T-helper 2 cell treated with Interferon-gamma antibody and Interleukin-4, amounts not matched to agents 5 μg/mL and 100 μg/mL, for 36 hours (primary cell): ENCODE measurements around the gene GRID1.
A peak's percentile ranks its signal among the peaks of the same experiment; 100 is the strongest.
"Not testable (repeated sequence)": the region's sequence is repeated elsewhere in the genome, so short reads cannot be mapped to it uniquely, and the experiment has no call there.

Experiments used
- DNase-seq: peaks from one replicate; pipeline ENCODE4 v3.0.0; 2021; ENCODE audit warnings: low spot score
- H3K27ac Mint-ChIP-seq: one replicate; pipeline ENCODE4 v1.8.0; 2021; ENCODE audit warnings: mild to moderate bottlenecking, mixed read lengths
- H3K27me3 Mint-ChIP-seq: one replicate; pipeline ENCODE4 v1.8.0; 2021; ENCODE audit warnings: low read depth, mixed read lengths
- H3K36me3 Mint-ChIP-seq: one replicate; pipeline ENCODE4 v1.8.0; 2021; ENCODE audit warnings: low read depth, mixed read lengths
- H3K4me1 Mint-ChIP-seq: one replicate; pipeline ENCODE4 v1.8.0; 2021; ENCODE audit warnings: low read depth, mixed read lengths
- H3K4me3 Mint-ChIP-seq: one replicate; pipeline ENCODE4 v1.8.0; 2022; ENCODE audit warnings: mild to moderate bottlenecking, moderate library complexity, mixed read lengths
- H3K9me3 Mint-ChIP-seq: one replicate; pipeline ENCODE4 v1.8.0; 2021; ENCODE audit warnings: mixed read lengths

Gene GRID1

DNA sequence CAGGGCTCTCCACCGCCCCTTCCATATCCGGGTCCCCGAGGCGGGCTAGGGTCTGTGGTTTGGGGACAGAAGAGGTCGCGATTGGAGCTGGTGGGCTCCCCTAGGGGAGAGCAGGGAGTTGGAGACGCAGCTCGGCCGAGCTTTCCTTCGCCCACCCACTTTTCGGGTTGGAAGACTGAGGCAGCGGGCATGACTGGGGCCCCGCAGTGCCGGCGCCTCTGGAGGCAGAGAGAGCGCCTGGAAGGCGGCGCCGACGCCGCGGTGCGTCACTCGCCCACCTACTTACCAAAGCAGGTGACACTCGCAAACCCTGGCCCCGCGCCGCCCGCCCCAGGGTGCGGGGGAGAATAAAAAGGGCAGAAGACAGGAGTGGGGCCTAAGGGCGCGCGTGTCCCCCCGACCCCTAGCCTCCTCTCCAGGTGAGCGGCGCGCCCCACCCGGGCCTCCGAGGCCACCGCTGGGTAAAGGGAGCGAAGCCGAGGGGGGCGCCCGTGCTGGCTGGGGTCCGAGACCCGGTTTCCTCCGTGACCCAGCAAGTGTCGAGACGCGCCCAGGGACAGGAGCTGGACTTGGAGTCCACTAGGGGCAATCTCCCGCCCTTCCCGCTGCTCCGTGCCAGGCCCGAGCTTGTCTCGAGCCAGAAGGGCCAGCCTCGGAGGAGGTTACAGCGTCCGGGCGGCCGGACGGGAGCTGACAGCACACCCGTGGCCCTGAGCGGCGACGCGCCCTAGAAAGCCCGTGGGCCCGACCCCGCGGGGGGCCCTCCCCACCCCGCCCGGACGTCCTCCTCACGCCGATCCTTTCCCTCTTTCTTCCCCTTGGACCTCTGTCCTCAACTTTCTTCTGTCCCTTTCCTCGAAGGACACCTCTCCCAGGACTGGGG, 34.4 kb upstream of the GRID1 start:
- DNase-seq, result peak; percentile 85
- H3K27me3 Mint-ChIP-seq, result peaks cover 19% of the 10 kb centered on the region
- peaks cover 16% of the 10 kb centered on the region for H3K4me1 Mint-ChIP-seq
- peak overlapping the region; percentile 89 for H3K4me3 Mint-ChIP-seq
- no peaks in the 10 kb centered on the region for H3K9me3 Mint-ChIP-seq
- peaks cover 2% of the 10 kb centered on the region for H3K36me3 Mint-ChIP-seq
- H3K27ac Mint-ChIP-seq, result peak overlapping the region; percentile 92

GRCh38 chr10:86399879-86400704, 33.5 kb upstream of the GRID1 start:
- Mint-ChIP-seq H3K4me3 (peak overlapping the region; percentile 89), H3K9me3 (no peaks in the 10 kb centered on the region), H3K27ac (peak overlapping the region; percentile 92), H3K36me3 (peaks cover 2% of the 10 kb centered on the region), H3K27me3 (peaks cover 20% of the 10 kb centered on the region), H3K4me1 (peaks cover 16% of the 10 kb centered on the region)
- peak; percentile 93 for DNase-seq

DNA sequence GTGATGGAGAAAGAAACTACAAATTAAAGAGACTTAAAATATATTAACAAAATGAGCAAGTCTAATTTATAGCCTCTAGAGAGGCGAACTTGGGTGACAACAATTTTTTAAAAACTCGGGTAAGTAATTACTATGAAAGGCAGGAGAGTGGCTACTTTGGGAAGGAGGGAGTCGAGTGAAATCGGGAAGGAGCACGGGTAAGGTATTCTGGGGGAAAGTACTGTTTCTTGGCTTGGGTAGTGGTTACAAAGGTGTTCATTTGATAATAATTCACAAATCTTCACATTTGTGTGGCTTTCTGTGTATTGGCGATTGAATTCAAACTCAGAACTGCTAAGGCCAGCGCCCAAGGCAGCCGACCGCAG, 32.9 kb upstream of the GRID1 start:
- peak overlapping the region; percentile 81 for H3K27ac Mint-ChIP-seq
- H3K4me1 Mint-ChIP-seq, result peaks cover 16% of the 10 kb centered on the region
- no peaks in the 10 kb centered on the region for H3K9me3 Mint-ChIP-seq
- no peak for DNase-seq
- H3K4me3 Mint-ChIP-seq, result peak overlapping the region; percentile 89
- peaks cover 21% of the 10 kb centered on the region for H3K27me3 Mint-ChIP-seq
- H3K36me3 Mint-ChIP-seq, result peaks cover 2% of the 10 kb centered on the region

- Mint-ChIP-seq H3K9me3 (no peaks in the 10 kb centered on the region), H3K27ac (no peak overlapping the region), H3K36me3 (no peaks in the 10 kb centered on the region), H3K27me3 (peaks cover 14% of the 10 kb centered on the region), H3K4me1 (peaks cover 5% of the 10 kb centered on the region), H3K4me3 (no peak overlapping the region)
- no peak for DNase-seq
Measured at GRCh38 chr10:86397120-86397519, 30.5 kb upstream of the GRID1 start.

DNA sequence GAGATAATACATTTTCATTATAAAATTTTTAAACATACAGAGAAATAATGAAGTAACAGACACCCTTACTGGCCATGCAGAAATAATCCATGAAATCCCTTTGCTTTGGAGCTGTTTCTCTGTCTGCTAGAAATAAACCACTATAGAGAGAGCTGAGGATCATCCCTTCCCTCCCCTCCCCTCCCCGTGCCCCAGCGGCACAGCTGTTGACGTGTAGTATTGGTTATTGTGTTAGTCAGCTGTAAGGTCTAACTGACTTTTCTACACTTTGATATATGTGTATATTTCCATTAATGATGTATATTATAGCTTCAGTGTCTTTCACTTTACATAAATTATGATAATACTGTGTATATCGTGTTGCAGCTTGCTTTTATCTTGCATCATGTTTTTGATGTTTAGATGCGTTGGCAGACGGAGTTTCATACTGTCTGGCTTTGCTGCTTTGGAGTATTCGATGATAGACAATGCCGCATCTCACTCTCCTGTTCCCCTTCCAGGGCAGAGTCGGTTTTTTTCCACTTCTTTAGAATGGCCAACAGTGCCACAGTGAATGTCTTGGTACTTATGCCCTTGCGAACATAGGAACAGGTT, 27.4 kb upstream of the GRID1 start:
- H3K36me3 Mint-ChIP-seq, result no peaks in the 10 kb centered on the region
- peaks cover 35% of the 10 kb centered on the region for H3K27me3 Mint-ChIP-seq
- no peak overlapping the region for H3K4me3 Mint-ChIP-seq
- no peaks in the 10 kb centered on the region for H3K9me3 Mint-ChIP-seq
- no peak for DNase-seq
- H3K4me1 Mint-ChIP-seq, result peaks cover 4% of the 10 kb centered on the region
- H3K27ac Mint-ChIP-seq, result no peak overlapping the region

DNA sequence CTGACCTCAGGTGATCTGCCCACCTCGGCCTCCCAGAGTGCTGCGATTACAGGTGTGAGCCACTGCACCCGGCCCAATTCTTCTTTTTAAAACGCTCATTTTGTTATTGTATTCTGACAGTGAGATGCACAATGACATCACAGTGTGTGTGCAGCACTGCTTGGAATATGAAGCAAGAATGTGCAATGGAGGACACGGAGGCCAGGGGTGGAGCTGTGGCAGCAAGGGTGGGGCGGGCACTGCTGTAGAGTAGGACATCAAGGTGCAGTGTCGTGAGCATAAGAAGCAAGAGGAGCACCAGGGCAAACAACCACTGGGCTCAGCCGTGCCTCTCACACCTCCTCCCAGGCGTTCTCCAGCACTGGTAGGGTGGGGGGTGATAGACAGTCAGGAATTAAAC, 26.8 kb upstream of the GRID1 start:
- DNase-seq, result no peak
- Mint-ChIP-seq H3K36me3 (no peaks in the 10 kb centered on the region), H3K27ac (no peak overlapping the region), H3K9me3 (no peaks in the 10 kb centered on the region), H3K4me3 (no peak overlapping the region), H3K4me1 (peaks cover 4% of the 10 kb centered on the region), H3K27me3 (peaks cover 37% of the 10 kb centered on the region)

DNA sequence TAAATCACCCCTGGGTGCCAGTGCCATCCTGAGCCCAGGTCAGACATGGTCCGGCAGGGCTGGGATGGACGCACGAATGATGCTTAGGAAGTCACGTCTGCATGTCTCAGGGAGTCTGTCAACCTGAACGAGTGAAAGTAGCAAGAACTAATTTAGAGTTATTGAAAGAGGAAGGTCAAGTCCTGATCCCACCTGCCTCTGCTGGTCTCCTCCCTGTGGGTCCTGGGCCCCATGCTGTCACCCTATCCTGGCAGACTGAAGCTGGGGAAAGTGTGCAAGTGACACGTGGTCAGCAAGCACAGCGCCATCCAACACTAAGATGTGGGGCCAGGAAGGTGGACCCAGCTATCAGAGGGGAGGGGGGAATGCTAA, 26.1 kb upstream of the GRID1 start:
- no peaks in the 10 kb centered on the region for H3K36me3 Mint-ChIP-seq
- H3K27me3 Mint-ChIP-seq, result peaks cover 40% of the 10 kb centered on the region
- H3K9me3 Mint-ChIP-seq, result no peaks in the 10 kb centered on the region
- H3K27ac Mint-ChIP-seq, result no peak overlapping the region
- DNase-seq, result no peak
- H3K4me1 Mint-ChIP-seq, result peaks cover 4% of the 10 kb centered on the region
- H3K4me3 Mint-ChIP-seq, result no peak overlapping the region

DNA sequence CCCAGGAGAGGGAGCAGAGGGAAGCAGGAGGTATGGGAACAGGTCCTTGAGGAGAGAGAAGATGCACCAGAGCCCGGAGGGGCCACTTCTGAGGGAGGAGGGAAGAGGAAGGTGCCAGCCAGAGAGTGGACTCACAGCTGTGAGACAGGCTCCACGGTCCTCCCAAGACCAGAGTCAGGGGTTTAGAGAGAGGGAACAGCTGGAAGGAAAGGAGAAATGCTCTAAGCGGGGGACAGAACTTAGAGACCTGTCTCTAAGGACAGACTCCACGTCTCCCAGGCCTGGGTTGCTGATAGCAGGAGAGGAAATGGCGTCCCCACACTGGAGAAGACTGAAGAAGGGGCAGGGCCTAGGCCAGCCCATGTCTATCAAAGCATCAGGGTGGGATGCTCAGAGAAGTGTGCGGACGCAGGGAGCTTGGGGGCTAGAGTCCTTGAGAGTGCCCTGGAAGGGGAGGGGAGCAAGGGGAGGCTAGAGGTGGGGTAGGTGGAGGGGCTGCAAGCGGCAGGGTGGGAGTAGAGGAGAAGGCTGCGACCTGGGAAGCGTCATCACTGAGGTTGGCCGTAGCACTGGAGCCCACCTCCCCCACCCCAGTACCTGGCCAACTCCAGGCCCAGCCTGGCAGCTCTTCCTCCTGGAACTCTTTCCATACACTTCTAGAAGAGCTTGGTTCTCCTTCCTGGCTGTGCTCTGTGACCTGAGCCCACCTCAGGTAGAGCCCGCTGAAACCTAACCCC, 25.6 kb upstream of the GRID1 start:
- Mint-ChIP-seq H3K4me1 (peaks cover 4% of the 10 kb centered on the region), H3K4me3 (no peak overlapping the region), H3K27ac (no peak overlapping the region), H3K36me3 (no peaks in the 10 kb centered on the region), H3K9me3 (no peaks in the 10 kb centered on the region), H3K27me3 (peaks cover 45% of the 10 kb centered on the region)
- no peak for DNase-seq

GRCh38 chr10:86391236-86391840, 24.7 kb upstream of the GRID1 start:
- Mint-ChIP-seq H3K27ac (no peak overlapping the region), H3K9me3 (no peaks in the 10 kb centered on the region), H3K27me3 (peaks cover 45% of the 10 kb centered on the region), H3K36me3 (no peaks in the 10 kb centered on the region), H3K4me1 (peaks cover 4% of the 10 kb centered on the region), H3K4me3 (no peak overlapping the region)
- DNase-seq, result no peak

DNA sequence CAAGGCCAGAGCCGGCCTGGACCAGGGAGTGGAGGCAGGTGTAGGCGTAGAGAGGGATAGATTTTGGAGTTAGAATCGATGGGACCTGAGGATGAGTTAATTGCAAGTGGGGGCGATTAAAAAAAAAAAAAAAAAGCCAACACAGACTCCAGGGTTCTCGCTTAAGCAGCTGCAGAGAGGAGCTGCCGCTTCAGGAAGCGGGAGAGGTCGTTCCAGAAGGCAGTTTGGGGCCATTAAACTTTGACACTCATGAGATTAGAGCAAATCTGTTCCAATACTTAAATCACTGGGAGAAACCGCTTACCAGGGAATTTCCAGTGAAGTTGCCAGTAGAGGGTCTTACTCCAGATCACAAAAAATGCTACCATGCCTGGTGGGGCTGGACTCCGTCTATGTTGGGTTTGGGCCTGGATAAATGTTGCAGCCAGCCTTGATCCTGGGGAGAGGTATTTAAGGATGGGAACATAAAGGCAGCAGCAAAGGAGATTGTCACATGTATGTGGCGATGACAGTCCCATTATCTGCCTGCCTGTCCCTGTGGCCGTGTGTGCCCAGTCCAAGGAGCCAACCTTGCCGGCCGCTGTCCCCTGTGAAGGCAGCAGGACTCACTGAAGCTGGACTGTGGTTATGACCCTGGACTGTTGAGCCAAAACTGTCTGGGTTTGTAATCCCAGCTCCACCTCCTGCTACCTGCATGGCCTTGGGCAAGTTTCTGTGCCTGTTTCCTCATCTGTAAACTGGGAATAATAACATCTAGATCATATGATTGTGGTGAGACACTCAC, 23.9 kb upstream of the GRID1 start:
- Mint-ChIP-seq H3K9me3 (no peaks in the 10 kb centered on the region), H3K4me3 (peak overlapping the region; percentile 20), H3K4me1 (peaks cover 4% of the 10 kb centered on the region), H3K27me3 (peaks cover 46% of the 10 kb centered on the region), H3K27ac (no peak overlapping the region), H3K36me3 (no peaks in the 10 kb centered on the region)
- no peak for DNase-seq

- Mint-ChIP-seq H3K9me3 (no peaks in the 10 kb centered on the region), H3K27ac (no peak overlapping the region), H3K36me3 (no peaks in the 10 kb centered on the region), H3K27me3 (peaks cover 51% of the 10 kb centered on the region), H3K4me1 (peaks cover 4% of the 10 kb centered on the region), H3K4me3 (peak overlapping the region; percentile 81)
- DNase-seq, result no peak
Measured at GRCh38 chr10:86389441-86390193, 23.0 kb upstream of the GRID1 start.

GRCh38 chr10:86389109-86389440, 22.5 kb upstream of the GRID1 start:
- H3K36me3 Mint-ChIP-seq, H3K4me1 Mint-ChIP-seq: not testable (repeated sequence)
- peaks cover 53% of the 10 kb centered on the region for H3K27me3 Mint-ChIP-seq

More at GRCh38 chr10:86389109-86389440, 22.5 kb upstream of the GRID1 start:
- DNase-seq, H3K9me3 Mint-ChIP-seq, H3K27ac Mint-ChIP-seq: not testable (repeated sequence)
- H3K4me3 Mint-ChIP-seq, result peak overlapping the region; percentile 81
